ENCODE measurements around the gene RBFA. TPM values are rescaled to one million over a fixed set of nuclear protein-coding genes. Genes with fewer than 3 reads are reported as not detected.
A peak's percentile ranks its signal among the peaks of the same experiment; 100 is the strongest.
"Not testable (repeated sequence)": the region's sequence is repeated elsewhere in the genome, so short reads cannot be mapped to it uniquely, and the experiment has no call there.

RBFA gene, protein sequence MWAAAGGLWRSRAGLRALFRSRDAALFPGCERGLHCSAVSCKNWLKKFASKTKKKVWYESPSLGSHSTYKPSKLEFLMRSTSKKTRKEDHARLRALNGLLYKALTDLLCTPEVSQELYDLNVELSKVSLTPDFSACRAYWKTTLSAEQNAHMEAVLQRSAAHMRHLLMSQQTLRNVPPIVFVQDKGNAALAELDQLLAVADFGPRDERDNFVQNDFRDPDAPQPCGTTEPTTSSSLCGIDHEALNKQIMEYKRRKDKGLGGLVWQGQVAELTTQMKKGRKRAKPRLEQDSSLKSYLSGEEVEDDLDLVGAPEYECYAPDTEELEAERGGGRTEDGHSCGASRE
- total RNA-seq (2014; rRNA removed; shearing (Covaris generic)): 33.2 and 33.7 TPM in 2 replicates
- 38.8 and 40.7 TPM in 2 replicates for polyA plus RNA-seq (2015; cell fraction: cytosol; rRNA removed)
- 52.9 and 63.4 TPM in 2 replicates for polyA plus RNA-seq (2015; cell fraction: nucleus; rRNA removed)

GRCh38 chr18:80034068-80034851 lies at the start of gene RBFA:
Gene RBFA (plus strand): TSS chr18:80034434. CDS start chr18:80034496, 62 bp downstream.
- DNase-seq (ENCODE audit: low read depth, low spot score): peak; percentile 95
- in situ Hi-C loops (cut with HindIII; ENCODE audit: low pct_unique_long_range_greater_than_20kb, low sequenced_read_pairs): no loop called here

- in situ Hi-C loops (cut with HindIII; ENCODE audit: low pct_unique_long_range_greater_than_20kb, low sequenced_read_pairs): no loop called here
- DNase-seq (ENCODE audit: low read depth, low spot score): no peak
Measured at GRCh38 chr18:79985172-79985571, 49.1 kb upstream of the RBFA start.

GRCh38 chr18:79986726-79987125 lies 47.5 kb upstream of the RBFA start:
- DNase-seq (ENCODE audit: low read depth, low spot score): no peak
- in situ Hi-C loops (cut with HindIII; ENCODE audit: low pct_unique_long_range_greater_than_20kb, low sequenced_read_pairs): no loop called here

GRCh38 chr18:79987566-79987965 lies 46.7 kb upstream of the RBFA start:
- DNase-seq (ENCODE audit: low read depth, low spot score): no peak
- in situ Hi-C loops (cut with HindIII; ENCODE audit: low pct_unique_long_range_greater_than_20kb, low sequenced_read_pairs): no loop called here

DNA sequence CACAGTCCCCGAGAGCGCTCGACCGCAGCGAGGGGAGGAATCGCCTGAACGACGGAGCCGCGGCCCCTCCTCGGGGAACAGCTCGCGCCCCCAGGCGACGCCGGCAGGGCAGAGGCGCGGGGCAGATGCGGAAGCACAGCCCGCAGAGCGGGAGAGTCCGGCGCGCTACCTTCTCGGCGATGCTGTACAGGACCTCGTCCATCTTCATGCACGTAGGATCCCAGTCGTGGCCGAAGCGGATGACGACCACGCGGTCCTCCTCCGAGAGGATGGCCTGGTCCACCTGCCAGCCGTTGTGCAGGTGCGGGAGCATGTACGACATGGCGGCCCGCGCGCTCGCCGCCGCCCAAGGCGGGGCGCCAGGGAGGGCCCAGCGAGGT lies 46.2 kb upstream of the RBFA start:
- in situ Hi-C loops (cut with HindIII; ENCODE audit: low pct_unique_long_range_greater_than_20kb, low sequenced_read_pairs): no loop called here
- peak; percentile 46 for DNase-seq (ENCODE audit: low read depth, low spot score)

DNA sequence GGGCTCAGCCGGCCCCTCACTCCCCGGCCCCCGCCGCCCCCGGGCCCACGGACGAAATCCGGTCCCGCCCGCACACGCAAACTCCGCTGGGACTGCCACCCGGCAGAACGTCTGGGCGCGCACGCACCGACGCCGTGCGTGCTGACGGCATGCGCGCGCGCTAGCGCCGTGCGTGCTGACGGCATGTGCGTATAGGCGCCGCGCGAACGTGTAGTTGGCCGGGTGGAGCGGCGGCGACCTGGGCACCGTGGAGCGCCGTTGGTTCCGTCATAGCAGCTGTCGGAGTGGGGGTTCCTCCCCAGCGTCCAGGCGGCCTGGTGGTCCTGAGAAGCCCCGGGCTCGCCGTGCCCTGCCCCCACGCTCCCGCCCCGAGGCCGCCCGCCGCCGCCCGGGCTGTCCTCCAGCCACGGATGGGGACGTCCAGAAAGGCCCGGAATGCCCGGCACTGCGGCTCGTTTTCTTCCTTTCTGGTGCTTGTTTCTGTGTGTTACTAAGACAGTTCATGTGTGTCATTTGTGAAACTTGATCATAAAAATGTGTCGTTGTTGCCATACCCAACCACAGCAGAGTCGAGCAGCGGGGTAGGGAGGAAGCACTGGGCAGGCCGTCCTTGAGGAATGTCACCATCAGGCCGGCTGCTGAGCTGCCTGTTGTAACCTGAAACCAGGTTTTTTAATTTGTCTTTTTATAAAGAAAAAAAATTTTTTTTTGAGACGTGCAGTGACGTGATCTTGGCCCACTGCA lies 45.6 kb upstream of the RBFA start, which contains the start of gene TXNL4A:
TXNL4A (minus strand) TSS at position 113 of the 744 bp plus-strand sequence. CDS start 171 bp downstream, outside the sequence.
- in situ Hi-C loops (cut with HindIII; ENCODE audit: low pct_unique_long_range_greater_than_20kb, low sequenced_read_pairs): no loop called here
- peak; percentile 77 for DNase-seq (ENCODE audit: low read depth, low spot score)

GRCh38 chr18:79989195-79989497 lies 45.1 kb upstream of the RBFA start:
- in situ Hi-C loops (cut with HindIII; ENCODE audit: low pct_unique_long_range_greater_than_20kb, low sequenced_read_pairs): no loop called here
- no peak for DNase-seq (ENCODE audit: low read depth, low spot score)

DNA sequence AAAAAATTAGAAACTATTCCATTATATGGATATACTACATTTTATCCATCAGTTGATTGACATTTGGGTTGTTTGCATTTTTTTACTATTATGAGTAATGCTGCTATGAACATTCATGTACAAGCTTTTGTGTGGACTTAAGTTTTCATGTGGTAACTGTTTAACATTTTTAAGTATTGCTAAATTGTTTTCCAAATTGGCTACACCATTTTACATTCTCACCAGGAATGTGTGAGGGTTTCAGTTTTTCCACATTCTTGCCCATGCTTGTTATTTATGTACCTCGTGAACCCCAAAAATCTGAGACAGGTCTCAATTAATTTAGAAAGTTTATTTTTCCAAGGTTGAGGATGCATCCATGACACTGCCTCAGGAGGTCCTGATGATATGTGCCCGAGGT lies 42.7 kb upstream of the RBFA start:
- in situ Hi-C loops (cut with HindIII; ENCODE audit: low pct_unique_long_range_greater_than_20kb, low sequenced_read_pairs): no loop called here
- no peak for DNase-seq (ENCODE audit: low read depth, low spot score)

- in situ Hi-C loops (cut with HindIII; ENCODE audit: low pct_unique_long_range_greater_than_20kb, low sequenced_read_pairs): not testable (repeated sequence)
Measured at GRCh38 chr18:79999701-80000100, 34.5 kb upstream of the RBFA start.

GRCh38 chr18:80000877-80001276 lies 33.4 kb upstream of the RBFA start:
- in situ Hi-C loops (cut with HindIII; ENCODE audit: low pct_unique_long_range_greater_than_20kb, low sequenced_read_pairs): no loop called here

More at GRCh38 chr18:79999701-80000100, 34.5 kb upstream of the RBFA start:
- DNase-seq (ENCODE audit: low read depth, low spot score): not testable (repeated sequence)

GRCh38 chr18:80002468-80002867 lies 31.8 kb upstream of the RBFA start:
- no peak for DNase-seq (ENCODE audit: low read depth, low spot score)
- in situ Hi-C loops (cut with HindIII; ENCODE audit: low pct_unique_long_range_greater_than_20kb, low sequenced_read_pairs): no loop called here

More at GRCh38 chr18:80000877-80001276, 33.4 kb upstream of the RBFA start:
- DNase-seq (ENCODE audit: low read depth, low spot score): no peak

GRCh38 chr18:80004600-80005342 lies 29.5 kb upstream of the RBFA start:
- in situ Hi-C loops (cut with HindIII; ENCODE audit: low pct_unique_long_range_greater_than_20kb, low sequenced_read_pairs): no loop called here
- no peak for DNase-seq (ENCODE audit: low read depth, low spot score)

- in situ Hi-C loops (cut with HindIII; ENCODE audit: low pct_unique_long_range_greater_than_20kb, low sequenced_read_pairs): no loop called here
- no peak for DNase-seq (ENCODE audit: low read depth, low spot score)
Measured at GRCh38 chr18:80006724-80007123, 27.5 kb upstream of the RBFA start.

DNA sequence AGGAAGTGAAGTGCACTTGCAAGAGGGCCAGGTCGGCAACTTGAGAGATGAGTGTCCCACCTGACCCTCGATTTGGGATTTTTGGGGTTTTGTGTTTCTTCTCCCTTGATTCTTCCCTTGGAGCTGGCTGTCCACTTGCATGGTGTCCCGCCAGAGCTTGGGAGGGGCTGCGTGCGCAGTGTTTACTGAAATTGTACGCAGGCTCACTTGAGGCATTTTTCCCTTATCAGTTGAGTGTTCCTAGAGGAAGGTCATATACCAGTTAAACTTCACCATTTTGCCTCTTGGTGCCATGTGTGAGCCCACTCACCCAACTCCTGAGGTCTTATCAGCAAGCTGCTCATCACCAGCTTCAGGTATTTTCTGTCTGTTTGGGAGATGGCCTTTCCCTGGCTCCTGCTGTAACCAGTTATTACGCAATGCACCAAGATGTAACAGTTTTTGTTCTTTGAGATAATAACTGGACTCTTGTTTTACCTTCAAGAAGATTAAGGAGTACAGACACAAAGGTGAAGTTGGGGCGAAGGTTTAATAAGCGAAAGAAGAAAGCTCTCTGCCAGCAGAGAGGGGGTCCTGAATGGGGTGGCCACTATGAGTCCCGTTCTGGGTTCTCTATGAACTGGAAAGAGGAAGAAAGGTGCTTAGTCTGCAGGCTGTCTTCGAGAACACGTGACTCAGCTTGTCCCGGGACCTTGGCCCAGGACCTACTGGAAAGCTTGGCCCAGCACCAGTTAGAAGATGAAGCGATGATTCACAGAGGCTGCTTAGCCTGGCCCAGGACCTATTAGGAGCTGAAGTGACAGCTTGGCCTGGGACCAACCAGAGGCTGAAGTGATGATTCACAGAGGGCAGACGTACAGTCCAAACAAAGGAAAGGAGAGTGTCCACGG lies 24.3 kb upstream of the RBFA start:
- DNase-seq (ENCODE audit: low read depth, low spot score): no peak
- in situ Hi-C loops (cut with HindIII; ENCODE audit: low pct_unique_long_range_greater_than_20kb, low sequenced_read_pairs): no loop called here

DNA sequence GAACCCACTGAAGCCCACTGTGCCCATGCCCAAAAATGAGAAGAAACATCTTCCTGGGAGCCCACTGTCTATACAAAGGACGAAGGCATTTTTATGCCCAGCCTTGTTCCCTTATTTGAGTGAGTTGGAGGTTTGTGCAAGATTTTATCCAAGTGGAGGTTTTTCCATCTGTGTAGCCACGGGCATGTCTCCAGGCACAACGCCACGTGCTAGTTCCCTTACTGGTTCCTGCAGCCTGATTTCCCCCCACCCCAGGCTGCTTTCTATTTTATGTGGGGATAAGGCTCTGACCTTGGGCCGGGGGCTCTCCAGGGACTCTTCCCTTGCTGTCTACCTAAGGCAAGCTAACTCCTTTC lies 23.7 kb upstream of the RBFA start:
- in situ Hi-C loops (cut with HindIII; ENCODE audit: low pct_unique_long_range_greater_than_20kb, low sequenced_read_pairs): no loop called here
- no peak for DNase-seq (ENCODE audit: low read depth, low spot score)

GRCh38 chr18:80011496-80012137 lies 22.6 kb upstream of the RBFA start:
- DNase-seq (ENCODE audit: low read depth, low spot score); in situ Hi-C loops (cut with HindIII; ENCODE audit: low pct_unique_long_range_greater_than_20kb, low sequenced_read_pairs): not testable (repeated sequence)
